GM12873 (cell line): Measurements from ENCODE around the gene SNAP25.

Experiments
- CTCF ChIP-seq: IDR thresholded peaks from 2 replicates; pipeline ENCODE4 v1.5.1; 2012; ENCODE audit warnings: low read depth, mild to moderate bottlenecking, moderate library complexity, low read length, control low read depth; ENCODE audit not compliant: insufficient read depth; ENCODE audit errors: missing control alignments

SNAP25 gene

GRCh38 chr20:10217721-10218410 lies 764 bp upstream of the SNAP25 start:
- TF ChIP-seq CTCF, result no peak

DNA sequence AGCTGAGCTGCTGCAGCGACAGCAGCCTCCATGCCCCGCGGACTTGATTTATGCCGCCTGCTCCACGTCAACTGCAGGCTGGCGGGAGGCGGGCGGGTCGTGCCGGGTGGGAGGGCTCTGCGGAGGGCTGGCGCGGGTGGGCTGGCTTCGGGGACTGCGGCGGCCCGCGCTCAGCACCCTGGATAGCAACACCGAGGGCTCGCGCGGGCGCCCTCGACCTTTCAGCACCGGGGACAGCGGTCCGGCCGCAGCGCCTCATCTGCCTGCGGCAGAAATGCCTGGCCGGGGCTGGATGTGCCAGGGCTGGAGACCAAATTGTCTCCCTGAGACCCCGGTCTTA lies 792 bp downstream of the SNAP25 start:
- no peak for TF ChIP-seq CTCF

DNA sequence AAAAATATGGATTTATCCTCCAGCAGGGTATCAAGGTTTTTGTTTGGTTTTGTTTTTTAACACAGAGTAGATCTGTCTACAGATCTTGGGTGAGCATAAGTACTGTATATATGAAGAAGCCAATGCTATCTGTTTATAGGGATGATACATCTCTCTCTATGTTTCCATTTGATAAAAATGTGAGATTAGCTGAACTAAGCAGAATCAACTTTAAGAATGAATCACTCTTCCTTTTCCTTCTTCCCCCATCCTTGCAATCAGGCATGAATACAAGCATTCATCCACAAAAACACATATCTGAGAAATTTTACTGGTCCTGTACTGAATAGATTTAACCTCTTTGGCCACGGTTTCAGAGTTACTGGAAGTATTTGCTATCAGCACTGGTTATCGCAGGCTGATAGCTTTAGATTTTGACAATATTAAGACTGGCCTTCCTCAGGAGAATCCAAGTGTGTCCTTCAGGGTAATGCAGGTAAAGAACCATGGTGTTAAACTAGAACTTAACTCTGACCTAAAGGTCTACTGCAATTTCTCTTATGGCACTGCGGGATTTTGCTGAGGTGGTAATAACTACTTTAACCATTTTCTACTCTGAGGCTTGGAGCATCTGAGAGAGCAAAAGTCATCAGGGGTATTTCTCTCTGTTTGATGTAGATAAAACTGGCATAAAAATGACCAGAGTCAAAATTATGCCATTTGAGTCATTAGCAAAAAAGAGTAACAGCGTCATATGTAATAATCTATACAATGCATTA lies 1.5 kb downstream of the SNAP25 start:
- TF ChIP-seq CTCF, result no peak

GRCh38 chr20:10221021-10221420 lies 2.4 kb downstream of the SNAP25 start:
- no peak for TF ChIP-seq CTCF

DNA sequence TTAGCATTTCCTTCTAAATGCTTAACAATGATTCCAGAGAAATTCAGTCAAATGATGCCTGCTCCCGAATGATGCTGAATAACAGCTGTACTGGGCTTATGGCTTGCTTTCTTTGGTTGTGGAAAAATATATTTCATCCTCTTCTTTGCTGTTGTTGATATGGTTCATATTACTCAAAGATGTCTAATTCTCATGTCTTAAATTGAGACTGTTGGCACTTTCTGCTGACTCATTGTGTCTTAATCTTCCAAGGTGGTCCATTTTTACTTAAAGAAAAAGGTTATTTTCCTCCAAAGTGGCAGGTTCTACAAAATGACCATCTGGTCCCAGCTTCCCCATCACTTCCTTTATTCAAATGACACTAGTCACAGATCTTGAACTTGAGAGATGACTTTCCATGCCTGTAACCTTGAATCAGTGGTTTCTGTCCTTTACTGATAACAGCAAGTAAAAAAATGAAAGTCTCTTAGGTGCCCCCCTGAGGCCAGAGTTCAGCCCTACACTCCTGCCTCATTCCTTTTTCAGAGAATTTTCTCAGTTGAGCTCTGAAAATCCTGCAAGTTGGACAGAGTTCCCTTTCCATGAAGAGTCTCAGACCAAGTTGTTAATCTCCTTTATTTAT lies 6.9 kb downstream of the SNAP25 start:
- peak; percentile 43 for TF ChIP-seq CTCF

DNA sequence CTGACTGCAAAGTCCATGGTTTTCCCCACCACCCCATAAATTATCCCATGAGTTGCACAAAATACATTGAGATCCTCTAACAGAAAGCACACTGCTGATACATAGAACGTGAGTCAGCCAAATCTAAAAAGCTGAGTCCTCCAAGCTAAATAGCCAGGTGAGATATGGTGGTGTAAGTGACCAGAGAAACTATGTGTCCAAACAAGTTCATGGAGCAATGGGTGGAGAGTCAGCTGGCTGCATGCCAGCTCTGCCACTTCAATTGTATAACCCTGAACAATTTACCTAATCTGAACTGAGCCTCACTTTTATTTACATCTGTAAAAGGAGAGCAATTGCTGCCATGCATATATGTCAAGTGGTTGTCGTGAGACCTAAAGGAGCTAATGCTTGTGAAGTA lies 9.7 kb downstream of the SNAP25 start:
- no peak for TF ChIP-seq CTCF

DNA sequence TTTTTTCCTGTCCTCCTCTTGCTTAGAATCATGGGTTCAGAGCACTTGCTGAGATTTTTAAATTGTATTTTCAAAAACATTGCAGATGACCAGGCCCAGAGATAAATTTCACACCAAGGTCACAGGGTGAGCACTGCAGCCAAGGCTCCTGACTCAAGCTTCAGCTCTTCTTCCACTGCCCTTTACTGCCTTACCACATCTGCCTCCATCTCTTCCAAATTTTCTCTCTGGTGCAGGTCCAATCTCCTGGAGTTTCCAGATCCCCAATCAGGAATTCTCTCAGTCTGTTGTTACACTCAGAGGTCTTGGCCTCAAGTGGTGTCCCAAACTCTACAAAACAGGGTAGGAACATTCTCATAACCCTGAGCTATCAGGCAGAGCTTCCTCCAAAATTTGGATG lies 12.7 kb downstream of the SNAP25 start:
- TF ChIP-seq CTCF, result no peak
